SU-DHL-6 (cell line): Measurements from ENCODE around the gene TTC23L.

Experiments used
- H2AFZ ChIP-seq: fragments of 200-600 bp; sonication (generic); 2 replicates; pipeline ENCODE4 v1.6.1; 2014; ENCODE audit warnings: low read depth, mild to moderate bottlenecking, moderate library complexity, mixed read lengths, antibody characterized with exemption, low read length; ENCODE audit not compliant: severe bottlenecking
- H3F3A ChIP-seq: fragments of 200-600 bp; shearing (Covaris generic); 2 replicates; pipeline ENCODE4 v1.6.0; 2016; ENCODE audit warnings: antibody characterized with exemption, mild to moderate bottlenecking; ENCODE audit not compliant: insufficient read depth
- H3K27ac ChIP-seq: fragments of 200-600 bp; sonication (generic); 2 replicates; pipeline ENCODE4 v1.5.1; 2016; ENCODE audit warnings: low read depth, mild to moderate bottlenecking, low read length, moderate library complexity, mixed read lengths
- H3K27me3 ChIP-seq: fragments of 200-600 bp; sonication (generic), shearing (Covaris generic); 2 replicates; pipeline ENCODE4 v1.6.0; 2014; ENCODE audit warnings: mild to moderate bottlenecking, low read length
- H3K36me3 ChIP-seq: fragments of 200-600 bp; sonication (generic); 2 replicates; pipeline ENCODE4 v1.6.1; 2014; ENCODE audit warnings: mild to moderate bottlenecking, low read length, mixed read lengths
- H3K4me2 ChIP-seq: fragments of 300-600, 200-600 bp; shearing (Covaris generic), sonication (generic); 2 replicates; pipeline ENCODE4 v1.6.0; 2014; ENCODE audit warnings: low read length, low read depth, mild to moderate bottlenecking; ENCODE audit not compliant: poor library complexity, severe bottlenecking
- H3K4me3 ChIP-seq: fragments of 200-600 bp; sonication (generic); 2 replicates; pipeline ENCODE4 v1.5.1; 2014; ENCODE audit warnings: antibody characterized with exemption, low read length, mild to moderate bottlenecking, mixed read lengths; ENCODE audit not compliant: insufficient read depth, poor library complexity, severe bottlenecking
- H3K79me2 ChIP-seq: fragments of 200-600 bp; sonication (generic); 2 replicates; pipeline ENCODE4 v1.6.1; 2014; ENCODE audit warnings: mild to moderate bottlenecking, low read length, moderate library complexity; ENCODE audit not compliant: insufficient read depth
- H3K9ac ChIP-seq: fragments of 200-600 bp; sonication (generic); 2 replicates; pipeline ENCODE4 v1.7.0; 2014; ENCODE audit warnings: mild to moderate bottlenecking, low read length
- H3K9me2 ChIP-seq: fragments of 200-600 bp; sonication (generic); replicated peaks from 2 replicates; pipeline ENCODE4 v1.6.1; 2014; ENCODE audit warnings: low read length; ENCODE audit not compliant: insufficient read depth
- H3K9me3 ChIP-seq: fragments of 200-600 bp; sonication (generic); 2 replicates; pipeline ENCODE4 v1.6.1; 2014; ENCODE audit warnings: low read length, mixed read lengths; ENCODE audit not compliant: insufficient read depth
- H4K20me1 ChIP-seq: fragments of 200-600 bp; sonication (generic); 2 replicates; pipeline ENCODE4 v1.6.1; 2014; ENCODE audit warnings: low read depth, mild to moderate bottlenecking, antibody characterized with exemption, low read length, moderate library complexity, mixed read lengths
- EZH2phosphoT487 ChIP-seq: fragments of 200-600 bp; sonication (generic), shearing (Covaris generic); conservative IDR thresholded peaks from 2 replicates; pipeline ENCODE4 v1.6.1; 2018; ENCODE audit warnings: mild to moderate bottlenecking, antibody characterized with exemption, low read length, moderate library complexity, mixed read lengths
- TF ChIP-seq, protein P1 (sequence below): fragments of 200-600 bp; sonication (generic); IDR thresholded peaks from one replicate; pipeline ENCODE4 v1.5.1; 2017; ENCODE audit warnings: antibody characterized with exemption, mild to moderate bottlenecking, low read length, moderate library complexity; ENCODE audit not compliant: insufficient read depth, poor library complexity, severe bottlenecking

Gene TTC23L

DNA sequence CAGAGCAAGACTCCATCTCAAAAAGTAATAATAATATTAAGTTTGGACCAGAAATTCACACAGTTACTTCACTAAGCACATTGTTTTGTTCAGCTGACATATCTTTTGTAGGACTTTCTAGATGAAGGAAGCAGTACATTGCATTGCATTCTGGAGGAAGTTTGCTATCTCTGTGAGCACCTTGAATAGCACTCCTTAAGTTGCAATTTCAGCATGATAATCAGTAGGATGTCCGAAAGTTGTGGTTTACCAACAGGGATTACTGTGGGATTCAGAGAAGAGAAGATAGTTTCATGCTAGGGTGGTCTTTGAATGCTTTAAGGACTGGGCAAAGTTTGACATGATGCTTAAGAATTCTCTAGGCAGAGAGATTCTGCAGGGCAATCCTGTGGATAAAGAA is 18.4 kb upstream of the TTC23L start:
- Histone ChIP-seq H3K9ac (no peak overlapping the region), H3K79me2 (no peaks in the 10 kb centered on the region), H3K27ac (no peak overlapping the region), H3F3A (no peaks in the 10 kb centered on the region), H4K20me1 (no peaks in the 10 kb centered on the region), H3K4me2 (no peak overlapping the region), H3K27me3 (no peaks in the 10 kb centered on the region), H3K9me3 (no peaks in the 10 kb centered on the region), H3K4me3 (no peak overlapping the region), H3K36me3 (no peaks in the 10 kb centered on the region), H2AFZ (no peak overlapping the region), H3K9me2 (no peaks in the 10 kb centered on the region)
- TF ChIP-seq, protein P1, sequence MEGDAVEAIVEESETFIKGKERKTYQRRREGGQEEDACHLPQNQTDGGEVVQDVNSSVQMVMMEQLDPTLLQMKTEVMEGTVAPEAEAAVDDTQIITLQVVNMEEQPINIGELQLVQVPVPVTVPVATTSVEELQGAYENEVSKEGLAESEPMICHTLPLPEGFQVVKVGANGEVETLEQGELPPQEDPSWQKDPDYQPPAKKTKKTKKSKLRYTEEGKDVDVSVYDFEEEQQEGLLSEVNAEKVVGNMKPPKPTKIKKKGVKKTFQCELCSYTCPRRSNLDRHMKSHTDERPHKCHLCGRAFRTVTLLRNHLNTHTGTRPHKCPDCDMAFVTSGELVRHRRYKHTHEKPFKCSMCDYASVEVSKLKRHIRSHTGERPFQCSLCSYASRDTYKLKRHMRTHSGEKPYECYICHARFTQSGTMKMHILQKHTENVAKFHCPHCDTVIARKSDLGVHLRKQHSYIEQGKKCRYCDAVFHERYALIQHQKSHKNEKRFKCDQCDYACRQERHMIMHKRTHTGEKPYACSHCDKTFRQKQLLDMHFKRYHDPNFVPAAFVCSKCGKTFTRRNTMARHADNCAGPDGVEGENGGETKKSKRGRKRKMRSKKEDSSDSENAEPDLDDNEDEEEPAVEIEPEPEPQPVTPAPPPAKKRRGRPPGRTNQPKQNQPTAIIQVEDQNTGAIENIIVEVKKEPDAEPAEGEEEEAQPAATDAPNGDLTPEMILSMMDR = no peak
- no peak for TF ChIP-seq EZH2phosphoT487

DNA sequence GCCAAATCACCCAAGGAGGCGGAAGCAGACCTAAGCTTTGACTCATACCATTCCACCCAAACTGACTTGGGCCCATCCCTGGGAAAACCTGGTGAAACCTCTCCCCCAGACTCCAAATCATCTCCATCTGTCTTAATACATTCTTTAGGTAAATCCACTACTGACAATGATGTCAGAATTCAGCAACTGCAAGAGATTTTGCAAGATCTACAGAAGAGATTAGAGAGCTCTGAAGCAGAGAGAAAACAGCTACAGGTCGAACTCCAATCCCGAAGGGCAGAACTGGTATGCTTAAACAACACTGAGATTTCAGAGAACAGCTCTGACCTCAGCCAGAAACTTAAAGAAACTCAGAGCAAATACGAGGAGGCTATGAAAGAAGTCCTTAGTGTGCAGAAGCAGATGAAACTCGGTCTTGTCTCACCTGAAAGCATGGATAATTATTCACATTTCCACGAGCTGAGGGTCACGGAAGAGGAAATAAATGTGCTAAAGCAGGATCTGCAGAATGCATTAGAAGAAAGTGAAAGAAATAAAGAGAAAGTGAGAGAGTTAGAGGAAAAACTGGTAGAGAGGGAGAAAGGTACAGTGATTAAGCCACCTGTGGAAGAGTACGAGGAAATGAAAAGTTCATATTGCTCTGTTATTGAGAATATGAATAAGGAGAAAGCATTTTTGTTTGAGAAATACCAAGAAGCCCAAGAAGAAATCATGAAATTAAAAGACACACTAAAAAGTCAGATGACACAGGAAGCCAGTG is 15.8 kb upstream of the TTC23L start:
- no peaks in the 10 kb centered on the region for H3K9me3 ChIP-seq
- no peaks in the 10 kb centered on the region for H4K20me1 ChIP-seq
- H2AFZ ChIP-seq = no peak overlapping the region
- TF ChIP-seq, protein P1 = no peak
- TF ChIP-seq EZH2phosphoT487 = no peak
- no peak overlapping the region for H3K9ac ChIP-seq
- no peaks in the 10 kb centered on the region for H3K9me2 ChIP-seq
- H3K79me2 ChIP-seq = no peaks in the 10 kb centered on the region
- H3K4me2 ChIP-seq = no peak overlapping the region
- H3K4me3 ChIP-seq = no peak overlapping the region
- no peaks in the 10 kb centered on the region for H3K27me3 ChIP-seq
- H3F3A ChIP-seq = no peaks in the 10 kb centered on the region
- H3K27ac ChIP-seq = no peak overlapping the region
- H3K36me3 ChIP-seq = no peaks in the 10 kb centered on the region

DNA sequence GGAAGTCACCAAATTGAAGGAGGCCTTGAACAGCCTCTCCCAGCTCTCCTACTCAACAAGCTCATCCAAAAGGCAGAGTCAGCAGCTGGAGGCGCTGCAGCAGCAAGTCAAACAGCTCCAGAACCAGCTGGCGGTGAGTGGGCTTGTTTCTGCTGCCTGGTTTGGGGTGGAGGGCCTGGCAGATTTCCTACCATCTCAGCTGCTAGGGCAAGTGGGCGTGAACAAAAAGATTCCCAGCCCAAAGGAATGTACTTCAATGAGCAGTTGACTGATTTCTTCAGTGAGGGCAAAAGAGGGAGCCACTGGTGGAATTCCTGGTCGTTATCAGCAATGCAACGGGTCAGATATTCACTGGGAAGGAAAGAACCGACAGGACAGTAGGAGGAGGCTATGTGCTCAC is 12.6 kb upstream of the TTC23L start:
- H3K9ac ChIP-seq = no peak overlapping the region
- H3K9me2 ChIP-seq = no peaks in the 10 kb centered on the region
- no peak overlapping the region for H3K4me2 ChIP-seq
- H2AFZ ChIP-seq = no peak overlapping the region
- H4K20me1 ChIP-seq = no peaks in the 10 kb centered on the region
- H3K4me3 ChIP-seq = no peak overlapping the region
- H3K36me3 ChIP-seq = no peaks in the 10 kb centered on the region
- no peaks in the 10 kb centered on the region for H3K9me3 ChIP-seq
- no peaks in the 10 kb centered on the region for H3K27me3 ChIP-seq
- no peaks in the 10 kb centered on the region for H3F3A ChIP-seq
- TF ChIP-seq EZH2phosphoT487 = no peak
- TF ChIP-seq, protein P1 = no peak
- no peak overlapping the region for H3K27ac ChIP-seq
- no peaks in the 10 kb centered on the region for H3K79me2 ChIP-seq
